Trophoblast cell (in vitro differentiated cells and primary cell): Measurements from ENCODE around the gene LIMK2.
A peak's percentile ranks its signal among the peaks of the same experiment; 100 is the strongest.
"Not testable (repeated sequence)": the region's sequence is repeated elsewhere in the genome, so short reads cannot be mapped to it uniquely, and the experiment has no call there.

Experiments used
- DNase-seq, 2 donors: peaks; one replicate each; pipeline ENCODE4 v3.0.0-alpha.2; 2016
- H2AFZ ChIP-seq: 2 replicates; pipeline ENCODE4 v1.6.1; 2013; ENCODE audit warnings: low read length, moderate library complexity, mild to moderate bottlenecking; ENCODE audit not compliant: insufficient read depth, poor library complexity
- H2AK5ac ChIP-seq: 2 replicates; pipeline ENCODE4 v1.6.1; 2013; ENCODE audit warnings: mild to moderate bottlenecking, low read length
- H2BK120ac ChIP-seq: 2 replicates; pipeline ENCODE4 v1.6.1; 2013; ENCODE audit warnings: low read length, mild to moderate bottlenecking, moderate library complexity; ENCODE audit not compliant: insufficient read depth, poor library complexity
- H2BK12ac ChIP-seq: 2 replicates; pipeline ENCODE4 v1.6.1; 2013; ENCODE audit warnings: mild to moderate bottlenecking, low read length, moderate library complexity
- H2BK5ac ChIP-seq: 2 replicates; pipeline ENCODE4 v1.6.1; 2013; ENCODE audit warnings: low read length, low read depth, moderate library complexity, mild to moderate bottlenecking; ENCODE audit not compliant: poor library complexity
- H3K14ac ChIP-seq: 2 replicates; pipeline ENCODE4 v1.6.1; 2013; ENCODE audit warnings: mild to moderate bottlenecking, low read length
- H3K18ac ChIP-seq: 2 replicates; pipeline ENCODE4 v1.6.1; 2013; ENCODE audit warnings: mild to moderate bottlenecking, low read length
- H3K23ac ChIP-seq: 2 replicates; pipeline ENCODE4 v1.6.1; 2013; ENCODE audit warnings: low read length
- H3K27ac ChIP-seq: 2 replicates; pipeline ENCODE4 v1.5.1; 2013; ENCODE audit warnings: low read depth, mild to moderate bottlenecking, inconsistent platforms, low read length, moderate library complexity
- H3K27me3 ChIP-seq: 2 replicates; pipeline ENCODE4 v1.6.1; 2013; ENCODE audit warnings: inconsistent platforms, mild to moderate bottlenecking, low read length, moderate library complexity; ENCODE audit not compliant: insufficient read depth
- H3K36me3 ChIP-seq, 2 experiments: 1 replicate in 1 of 2; 2 replicates in 1 of 2; pipeline ENCODE4 v1.6.1; 2013; ENCODE audit warnings: low read length in 2 of 2, mild to moderate bottlenecking in 2 of 2, moderate library complexity in 1 of 2; ENCODE audit not compliant: insufficient read depth in 2 of 2, control insufficient read depth in 1 of 2
- H3K4ac ChIP-seq: 2 replicates; pipeline ENCODE4 v1.6.1; 2013; ENCODE audit warnings: low read depth, mild to moderate bottlenecking, low read length, moderate library complexity
- H3K4me1 ChIP-seq, 2 experiments: 1 replicate in 1 of 2; 2 replicates in 1 of 2; pipeline ENCODE4 v1.6.1; 2013; ENCODE audit warnings: low read length in 2 of 2, mild to moderate bottlenecking in 2 of 2, moderate library complexity in 1 of 2; ENCODE audit not compliant: insufficient read depth in 2 of 2, control insufficient read depth in 1 of 2
- H3K4me2 ChIP-seq: 2 replicates; pipeline ENCODE4 v1.6.1; 2013; ENCODE audit warnings: inconsistent platforms, mild to moderate bottlenecking, low read length, moderate library complexity
- H3K4me3 ChIP-seq: 2 replicates; pipeline ENCODE4 v1.5.1; 2013; ENCODE audit warnings: mild to moderate bottlenecking, low read depth, low read length, inconsistent platforms
- H3K79me1 ChIP-seq: one replicate; pipeline ENCODE4 v1.6.1; 2013; ENCODE audit warnings: low read length
- H3K79me2 ChIP-seq: 2 replicates; pipeline ENCODE4 v1.6.1; 2013; ENCODE audit warnings: low read length, mild to moderate bottlenecking; ENCODE audit not compliant: control insufficient read depth, insufficient read depth, poor library complexity
- H3K9ac ChIP-seq: 2 replicates; pipeline ENCODE4 v1.6.1; 2013; ENCODE audit warnings: mild to moderate bottlenecking, low read length
- H3K9me3 ChIP-seq: 2 replicates; pipeline ENCODE4 v1.6.1; 2013; ENCODE audit warnings: low read depth, mild to moderate bottlenecking, control low read depth, inconsistent platforms, low read length; ENCODE audit not compliant: insufficient read depth
- H4K12ac ChIP-seq: 2 replicates; pipeline ENCODE4 v1.6.1; 2013; ENCODE audit warnings: low read depth, mild to moderate bottlenecking, low read length, moderate library complexity
- H4K8ac ChIP-seq: 2 replicates; pipeline ENCODE4 v1.6.1; 2013; ENCODE audit warnings: low read depth, mild to moderate bottlenecking, low read length, moderate library complexity
- H4K91ac ChIP-seq: one replicate; pipeline ENCODE4 v1.6.1; 2013; ENCODE audit warnings: low read depth, mild to moderate bottlenecking, low read length, moderate library complexity
- WGBS: extraction: QIAGEN DNeasy Blood & Tissue Kit; methylation state at CpG from one replicate; pipeline ENCODE4 v1.1.7; 2013; ENCODE audit warnings: missing lambda C conversion rate; ENCODE audit not compliant: insufficient read length, insufficient coverage; ENCODE audit errors: extremely low coverage; 5-methylcytosine and 5-hydroxymethylcytosine counted together

LIMK2 gene

DNA sequence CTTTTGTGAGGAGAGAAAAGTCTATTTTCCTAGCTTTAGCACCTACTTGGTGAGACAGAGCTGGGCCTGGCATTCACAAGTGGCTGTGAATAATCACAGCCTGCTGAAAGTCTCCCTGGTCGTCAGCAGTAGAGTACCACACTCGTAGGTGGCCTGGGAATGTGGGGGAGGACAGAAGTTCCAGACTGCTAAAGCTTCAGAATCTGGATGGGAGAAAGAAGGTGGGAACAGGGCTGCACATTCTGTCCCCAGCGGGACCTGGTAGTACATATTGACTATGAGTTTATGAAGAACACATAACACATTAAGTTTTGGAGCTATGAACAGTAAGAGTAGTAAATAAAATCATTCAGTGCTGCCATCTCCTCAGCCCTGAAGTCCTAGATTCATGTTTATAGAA lies 19.0 kb upstream of the LIMK2 start:
- Histone ChIP-seq H2BK120ac (no peak overlapping the region), H4K91ac (no peak overlapping the region), H2BK5ac (no peak overlapping the region), H2BK12ac (no peak overlapping the region), H3K4me1 (no peaks in the 10 kb centered on the region), H2AK5ac (no peak overlapping the region), H3K9me3 (no peaks in the 10 kb centered on the region), H2AFZ (no peak overlapping the region), H3K18ac (no peak overlapping the region), H3K36me3 (peaks cover 15 to 20% of the 10 kb centered on the region in 2 experiments), H3K4me2 (no peak overlapping the region), H3K79me1 (no peaks in the 10 kb centered on the region), H3K9ac (no peak overlapping the region), H3K4ac (peak overlapping the region; percentile 1), H3K4me3 (no peak overlapping the region), H4K12ac (no peak overlapping the region), H3K23ac (no peak overlapping the region), H3K27me3 (no peaks in the 10 kb centered on the region), H3K27ac (no peak overlapping the region), H4K8ac (no peak overlapping the region), H3K79me2 (no peaks in the 10 kb centered on the region), H3K14ac (no peak overlapping the region)
- WGBS, result no CpG with 5 or more reads among the region's 3 CpGs
- no peak for DNase-seq

DNA sequence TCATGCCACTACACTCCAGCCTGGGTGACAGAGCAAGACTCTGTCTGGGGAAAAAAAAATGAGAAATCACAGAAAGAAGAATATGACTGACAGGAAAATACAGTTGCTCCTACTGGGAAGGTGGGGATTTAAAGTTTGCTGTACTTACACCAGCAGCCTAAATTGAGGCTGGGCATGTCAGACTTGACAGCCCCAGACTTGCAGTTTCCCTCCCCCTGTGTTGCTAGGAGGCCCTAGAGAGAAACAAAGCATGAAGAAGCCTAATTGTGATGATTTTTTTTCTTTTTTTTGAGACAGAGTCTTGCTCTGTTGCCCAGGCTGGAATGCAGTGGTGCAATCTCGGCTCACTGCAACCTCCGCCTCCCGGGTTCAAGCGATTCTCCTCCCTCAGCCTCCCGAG lies 17.4 kb upstream of the LIMK2 start:
- not testable (repeated sequence) for H4K8ac ChIP-seq, H2BK12ac ChIP-seq, H3K18ac ChIP-seq, H4K12ac ChIP-seq, H3K4ac ChIP-seq, H2BK5ac ChIP-seq, H2AK5ac ChIP-seq, H3K14ac ChIP-seq, H2AFZ ChIP-seq, H3K23ac ChIP-seq, H3K79me2 ChIP-seq, H4K91ac ChIP-seq, H3K4me1 ChIP-seq, H3K4me2 ChIP-seq, H3K27ac ChIP-seq, H3K27me3 ChIP-seq, H3K4me3 ChIP-seq, H3K79me1 ChIP-seq, H3K9me3 ChIP-seq, H3K9ac ChIP-seq, H2BK120ac ChIP-seq
- peaks cover 13 to 23% of the 10 kb centered on the region in 2 experiments for H3K36me3 ChIP-seq
- WGBS, result no CpG with 5 or more reads among the region's 5 CpGs
- peak; percentile 59 to 84 for DNase-seq

DNA sequence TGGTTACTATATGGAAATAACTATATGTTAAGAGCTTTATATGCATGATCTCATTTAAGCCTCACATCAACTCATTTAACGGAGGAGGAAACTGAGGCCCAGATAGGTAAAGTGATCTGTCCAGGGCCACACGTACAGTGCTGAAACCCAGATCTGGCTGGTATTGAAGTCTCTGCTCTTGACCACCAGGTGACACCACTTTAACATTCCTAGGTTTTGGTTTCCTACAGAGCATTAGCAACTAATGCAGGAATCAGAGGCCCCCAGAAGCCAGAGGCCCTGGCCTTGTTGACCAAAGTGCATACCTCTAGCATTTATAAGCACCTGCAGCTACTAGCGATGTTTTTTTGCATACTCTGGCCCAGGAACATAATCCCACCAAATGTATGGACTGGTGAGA lies 12.9 kb upstream of the LIMK2 start:
- H3K27ac ChIP-seq, result no peak overlapping the region
- no peak overlapping the region for H2BK5ac ChIP-seq
- no peak overlapping the region for H3K4me3 ChIP-seq
- no peaks in the 10 kb centered on the region for H3K27me3 ChIP-seq
- H2BK12ac ChIP-seq, result no peak overlapping the region
- H3K23ac ChIP-seq, result no peak overlapping the region
- H3K9me3 ChIP-seq, result no peaks in the 10 kb centered on the region
- no peak overlapping the region for H2AFZ ChIP-seq
- no peak overlapping the region for H3K4me2 ChIP-seq
- H2AK5ac ChIP-seq, result no peak overlapping the region
- peaks cover 18 to 27% of the 10 kb centered on the region in 2 experiments for H3K36me3 ChIP-seq
- H4K12ac ChIP-seq, result no peak overlapping the region
- no peak overlapping the region for H4K8ac ChIP-seq
- H4K91ac ChIP-seq, result no peak overlapping the region
- H2BK120ac ChIP-seq, result no peak overlapping the region
- H3K79me2 ChIP-seq, result no peaks in the 10 kb centered on the region
- no CpG with 5 or more reads among the region's 3 CpGs for WGBS
- H3K9ac ChIP-seq, result no peak overlapping the region
- no peaks in the 10 kb centered on the region for H3K4me1 ChIP-seq
- H3K14ac ChIP-seq, result no peak overlapping the region
- DNase-seq, result peak in 1 of 2 donors; percentile 28
- no peaks in the 10 kb centered on the region for H3K79me1 ChIP-seq
- no peak overlapping the region for H3K4ac ChIP-seq
- H3K18ac ChIP-seq, result no peak overlapping the region

DNA sequence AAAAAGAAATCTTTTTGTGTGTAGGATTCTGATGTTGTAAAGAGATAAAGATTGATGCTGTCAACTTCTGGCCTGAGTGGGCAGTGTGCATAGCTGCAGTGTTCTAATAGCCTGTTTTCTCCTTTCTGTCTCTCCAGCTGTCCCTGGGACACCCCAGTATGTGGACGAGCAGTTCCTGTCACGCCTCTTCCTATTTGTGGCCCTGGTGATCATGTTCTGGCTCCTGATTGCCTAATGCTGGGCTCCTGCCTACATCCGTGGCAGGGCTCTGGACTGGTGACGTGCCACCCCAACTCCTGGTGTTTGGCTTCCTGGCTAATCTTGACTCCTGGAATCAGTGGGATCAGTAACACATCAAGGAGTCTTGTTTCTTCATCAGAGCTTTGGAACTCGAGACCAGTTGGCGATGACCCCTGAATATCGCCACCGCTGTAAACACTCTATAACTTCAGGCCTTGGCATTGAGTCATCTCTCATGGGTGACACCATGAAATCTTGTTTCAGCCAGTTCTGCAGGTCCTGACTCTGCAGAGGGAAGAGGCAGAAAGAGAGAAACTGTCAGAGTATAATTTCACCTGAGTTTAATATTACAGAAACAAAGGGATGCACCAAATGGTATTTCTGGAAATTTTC lies 7.6 kb upstream of the LIMK2 start:
- not testable (repeated sequence) for H3K14ac ChIP-seq, H3K79me1 ChIP-seq, DNase-seq, H3K4me1 ChIP-seq, H2AFZ ChIP-seq, H2BK5ac ChIP-seq, H3K27ac ChIP-seq, H2BK12ac ChIP-seq, H2BK120ac ChIP-seq, H3K9ac ChIP-seq, H4K91ac ChIP-seq, H3K4me3 ChIP-seq, H4K12ac ChIP-seq, H3K18ac ChIP-seq, H3K27me3 ChIP-seq, H3K4me2 ChIP-seq, H2AK5ac ChIP-seq, H4K8ac ChIP-seq, H3K4ac ChIP-seq, H3K79me2 ChIP-seq, H3K9me3 ChIP-seq, H3K23ac ChIP-seq
- WGBS, result no CpG with 5 or more reads among the region's 8 CpGs
- H3K36me3 ChIP-seq, result peaks cover 9 to 13% of the 10 kb centered on the region in 2 experiments
